ENCODE results near the gene SIAH3. TPM values are rescaled to one million over a fixed set of nuclear protein-coding genes. Genes with fewer than 3 reads are reported as not detected.

SIAH3 gene
- total and polyA plus RNA-seq, 3 donors from 2014 or later = 0.19 to 0.47 (median 0.36) TPM

- intact Hi-C loops (cut with DNase I; ENCODE audit: low total_unique reads) = no loop called here
- Histone ChIP-seq H3K27ac (no peak overlapping the region), H3K27me3 (no peaks in the 10 kb centered on the region), H3K36me3 (ENCODE audit: low read depth, missing control alignments) (no peaks in the 10 kb centered on the region), H3K4me3 (no peak overlapping the region), H3K9me3 (no peaks in the 10 kb centered on the region), H3K4me1 (no peaks in the 10 kb centered on the region)
- 82 to 85% methylated on average over 6 of the region's 6 CpGs for WGBS, 2 donors
- DNase-seq = no peak
- no peak for TF ChIP-seq POLR2A (IDR thresholded peaks at IDR 0.05)
- TF ChIP-seq, protein P1, sequence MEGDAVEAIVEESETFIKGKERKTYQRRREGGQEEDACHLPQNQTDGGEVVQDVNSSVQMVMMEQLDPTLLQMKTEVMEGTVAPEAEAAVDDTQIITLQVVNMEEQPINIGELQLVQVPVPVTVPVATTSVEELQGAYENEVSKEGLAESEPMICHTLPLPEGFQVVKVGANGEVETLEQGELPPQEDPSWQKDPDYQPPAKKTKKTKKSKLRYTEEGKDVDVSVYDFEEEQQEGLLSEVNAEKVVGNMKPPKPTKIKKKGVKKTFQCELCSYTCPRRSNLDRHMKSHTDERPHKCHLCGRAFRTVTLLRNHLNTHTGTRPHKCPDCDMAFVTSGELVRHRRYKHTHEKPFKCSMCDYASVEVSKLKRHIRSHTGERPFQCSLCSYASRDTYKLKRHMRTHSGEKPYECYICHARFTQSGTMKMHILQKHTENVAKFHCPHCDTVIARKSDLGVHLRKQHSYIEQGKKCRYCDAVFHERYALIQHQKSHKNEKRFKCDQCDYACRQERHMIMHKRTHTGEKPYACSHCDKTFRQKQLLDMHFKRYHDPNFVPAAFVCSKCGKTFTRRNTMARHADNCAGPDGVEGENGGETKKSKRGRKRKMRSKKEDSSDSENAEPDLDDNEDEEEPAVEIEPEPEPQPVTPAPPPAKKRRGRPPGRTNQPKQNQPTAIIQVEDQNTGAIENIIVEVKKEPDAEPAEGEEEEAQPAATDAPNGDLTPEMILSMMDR (IDR thresholded peaks at IDR 0.05) = no peak
Observed at GRCh38 chr13:45821811-45822210, 29.7 kb downstream of the SIAH3 start.

GRCh38 chr13:45820106-45820838 lies 31.3 kb downstream of the SIAH3 start:
- H3K9me3 ChIP-seq = no peaks in the 10 kb centered on the region
- H3K4me1 ChIP-seq = no peaks in the 10 kb centered on the region
- H3K4me3 ChIP-seq = no peak overlapping the region
- H3K27ac ChIP-seq = no peak overlapping the region
- 91 to 93% methylated on average over 18 of the region's 18 CpGs for WGBS, 2 donors
- no peak for DNase-seq
- H3K27me3 ChIP-seq = no peaks in the 10 kb centered on the region
- intact Hi-C loops (cut with DNase I; ENCODE audit: low total_unique reads) = no loop called here
- no peaks in the 10 kb centered on the region for H3K36me3 ChIP-seq (ENCODE audit: low read depth, missing control alignments)
- TF ChIP-seq, protein P1 (IDR thresholded peaks at IDR 0.05) = no peak
- no peak for TF ChIP-seq POLR2A (IDR thresholded peaks at IDR 0.05)

DNA sequence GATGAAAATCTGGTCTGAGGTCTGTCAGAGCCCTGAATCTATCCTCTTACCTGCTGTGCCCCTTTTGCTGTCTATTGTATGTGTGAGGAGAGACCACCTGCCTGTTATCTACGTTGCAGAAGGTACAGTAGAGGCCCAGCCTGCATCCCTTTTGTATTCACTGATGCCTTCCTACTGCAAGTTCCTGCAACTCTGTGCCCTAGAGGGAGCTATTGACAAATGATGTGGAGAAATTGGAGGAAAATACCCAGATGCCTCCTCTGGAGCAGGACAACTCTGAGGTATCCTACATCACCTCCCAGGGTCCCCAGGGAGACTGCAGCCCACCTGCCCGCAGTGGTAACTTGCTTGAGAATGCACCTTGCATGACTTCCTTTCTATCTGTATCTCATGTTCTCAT lies 33.7 kb downstream of the SIAH3 start:
- H3K4me3 ChIP-seq = no peak overlapping the region
- WGBS, 2 donors = 80 to 81% methylated on average over 2 of the region's 2 CpGs
- no peaks in the 10 kb centered on the region for H3K36me3 ChIP-seq (ENCODE audit: low read depth, missing control alignments)
- DNase-seq = no peak
- H3K9me3 ChIP-seq = no peaks in the 10 kb centered on the region
- no peaks in the 10 kb centered on the region for H3K4me1 ChIP-seq
- H3K27ac ChIP-seq = no peak overlapping the region
- TF ChIP-seq, protein P1 (IDR thresholded peaks at IDR 0.05) = no peak
- TF ChIP-seq POLR2A (IDR thresholded peaks at IDR 0.05) = no peak
- H3K27me3 ChIP-seq = no peaks in the 10 kb centered on the region
- intact Hi-C loops (cut with DNase I; ENCODE audit: low total_unique reads) = no loop called here

DNA sequence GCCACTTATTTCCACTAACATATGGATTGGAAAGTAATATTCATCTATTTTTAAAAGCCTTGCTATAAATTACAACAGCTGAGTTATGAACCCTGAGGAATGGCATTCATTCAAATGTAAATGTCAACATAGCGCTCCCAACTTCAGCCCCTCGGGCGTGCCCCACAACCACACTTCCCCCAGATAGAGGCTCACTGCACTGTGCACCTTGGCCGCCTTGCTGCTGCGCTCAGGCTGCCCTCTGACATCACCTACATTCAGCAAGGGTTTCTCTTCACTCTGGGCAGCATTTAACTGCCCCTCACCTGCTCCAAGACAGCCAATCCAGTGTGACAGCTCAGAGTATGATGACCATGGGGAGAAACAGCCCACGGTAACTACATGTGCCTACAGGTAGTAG lies 35.1 kb downstream of the SIAH3 start:
- intact Hi-C loops (cut with DNase I; ENCODE audit: low total_unique reads) = no loop called here
- DNase-seq = no peak
- TF ChIP-seq, protein P1 (IDR thresholded peaks at IDR 0.05) = no peak
- no peak for TF ChIP-seq POLR2A (IDR thresholded peaks at IDR 0.05)
- WGBS, 2 donors = 90 to 92% methylated on average over 6 of the region's 6 CpGs
- H3K4me3 ChIP-seq = no peak overlapping the region
- H3K9me3 ChIP-seq = no peaks in the 10 kb centered on the region
- H3K4me1 ChIP-seq = no peaks in the 10 kb centered on the region
- no peak overlapping the region for H3K27ac ChIP-seq
- H3K27me3 ChIP-seq = no peaks in the 10 kb centered on the region
- no peaks in the 10 kb centered on the region for H3K36me3 ChIP-seq (ENCODE audit: low read depth, missing control alignments)
